CD4-positive, alpha-beta memory T cell (primary cell): ENCODE measurements around the gene UNKL. TPM values are rescaled to one million over a fixed set of nuclear protein-coding genes. Genes with fewer than 3 reads are reported as not detected.

Experiments
- CTCF ChIA-PET: fragments of 350-600 bp; sonication (Branson Sonifier 250); formaldehyde crosslinking; loops from one replicate; lab custom pipeline; 2021; ENCODE audit warnings: inconsistent platforms; ENCODE audit not compliant: partially characterized antibody; lab: Charles Lee
- POLR2A ChIA-PET: fragments of 350-600 bp; sonication (Branson Sonifier 250); formaldehyde crosslinking; loops from one replicate; lab custom pipeline; 2021; ENCODE audit not compliant: partially characterized antibody; lab: Charles Lee
- DNase-seq, 5 donors: peaks; one replicate each; pipeline versions ENCODE4 v3.0.0 to v3.0.0-alpha.2; 2020 to 2022; ENCODE audit warnings: mixed read lengths in 1 of 5
- H3K27ac ChIP-seq: one replicate; pipeline ENCODE4 v1.7.0; 2013; ENCODE audit warnings: low read depth, low read length
- H3K27me3 ChIP-seq: 2 replicates; pipeline ENCODE4 v1.7.0; 2013; ENCODE audit warnings: mild to moderate bottlenecking, low read length, moderate library complexity; ENCODE audit not compliant: insufficient read depth
- H3K36me3 ChIP-seq: 2 replicates; pipeline ENCODE4 v1.7.0; 2013; ENCODE audit warnings: mild to moderate bottlenecking, low read length, moderate library complexity; ENCODE audit not compliant: insufficient read depth
- H3K4me1 ChIP-seq: 2 replicates; pipeline ENCODE4 v1.7.0; 2013; ENCODE audit warnings: mild to moderate bottlenecking, low read length, moderate library complexity; ENCODE audit not compliant: insufficient read depth
- H3K4me3 ChIP-seq, 2 donors: one replicate each; pipeline ENCODE4 v1.7.0; 2013; ENCODE audit warnings: low read length in 2 of 2, mild to moderate bottlenecking in 1 of 2
- H3K9me3 ChIP-seq, 2 donors: one replicate each; pipeline ENCODE4 v1.7.0; 2013; ENCODE audit warnings: low read length in 2 of 2, control low read depth in 1 of 2; ENCODE audit not compliant: control insufficient read depth in 1 of 2
- H3K27ac Mint-ChIP-seq, 7 donors: one replicate each; pipeline ENCODE4 v1.8.0; 2020 to 2021; ENCODE audit warnings: mixed read lengths in 7 of 7, mild to moderate bottlenecking in 6 of 7, inconsistent platforms in 3 of 7, moderate library complexity in 3 of 7
- H3K27me3 Mint-ChIP-seq, 2 donors: one replicate each; pipeline ENCODE4 v1.8.0; 2020 to 2021; ENCODE audit warnings: mixed read lengths in 2 of 2
- H3K36me3 Mint-ChIP-seq, 2 donors: one replicate each; pipeline ENCODE4 v1.8.0; 2020 to 2021; ENCODE audit warnings: mixed read lengths in 2 of 2, inconsistent platforms in 1 of 2, mild to moderate bottlenecking in 1 of 2
- H3K4me1 Mint-ChIP-seq, 4 donors: one replicate each; pipeline ENCODE4 v1.8.0; 2020 to 2021; ENCODE audit warnings: mixed read lengths in 4 of 4, mild to moderate bottlenecking in 1 of 4
- H3K4me3 Mint-ChIP-seq, 8 donors: one replicate each; pipeline ENCODE4 v1.8.0; 2020 to 2021; ENCODE audit warnings: mixed read lengths in 8 of 8, mild to moderate bottlenecking in 7 of 8, moderate library complexity in 6 of 8, inconsistent platforms in 3 of 8
- H3K9me3 Mint-ChIP-seq, 8 donors: one replicate each; pipeline ENCODE4 v1.8.0; 2020 to 2021; ENCODE audit warnings: mixed read lengths in 8 of 8, mild to moderate bottlenecking in 5 of 8, inconsistent platforms in 3 of 8, moderate library complexity in 1 of 8
- intact Hi-C: fragments of 100-400 bp; cut with micrococcal nuclease; formaldehyde crosslinking; loops from one replicate; pipeline ENCODE4 v1.15.1; 2023
- polyA plus RNA-seq, 2 donors: library from polyadenylated mRNA; unstranded; fragments of 300-500 nt; fragmentation: Illumina TruSeq; gene quantifications; one replicate each; pipeline ENCODE4 v1.2.3, GENCODE V29; 2021
- total RNA-seq, 2 experiments: library from RNA; stranded (reverse); gene quantifications; one replicate each; pipeline ENCODE4 v1.2.3, GENCODE V29; 2021

The UNKL gene
- total and polyA plus RNA-seq, 4 experiments from 2014 or later: 1.3 to 122 (median 59.5) TPM

- DNase-seq: no peak
- H3K27ac ChIP-seq: no peak overlapping the region
- ChIA-PET CTCF (no interaction called here), POLR2A (no interaction called here)
- H3K4me3 Mint-ChIP-seq: no peak overlapping the region
- H3K4me1 ChIP-seq: no peaks in the 10 kb centered on the region
- peaks cover 0 to 11% (median under 1%) of the 10 kb centered on the region in 4 donors for H3K4me1 Mint-ChIP-seq
- H3K27me3 ChIP-seq: no peaks in the 10 kb centered on the region
- no peak overlapping the region for H3K4me3 ChIP-seq
- H3K9me3 ChIP-seq: no peaks in the 10 kb centered on the region
- H3K9me3 Mint-ChIP-seq: no peaks in the 10 kb centered on the region
- H3K36me3 Mint-ChIP-seq: peaks cover 13 to 41% of the 10 kb centered on the region in 2 donors
- no peaks in the 10 kb centered on the region for H3K27me3 Mint-ChIP-seq
- peaks cover 35% of the 10 kb centered on the region for H3K36me3 ChIP-seq
- no peak overlapping the region for H3K27ac Mint-ChIP-seq
- intact Hi-C loops: no loop called here
Observed at GRCh38 chr16:1398826-1399581, 15.5 kb downstream of the UNKL start.

- no peak for DNase-seq
- Histone ChIP-seq H3K4me1 (no peaks in the 10 kb centered on the region), H3K4me3 (no peak overlapping the region), H3K36me3 (peaks cover 37% of the 10 kb centered on the region), H3K27me3 (no peaks in the 10 kb centered on the region), H3K27ac (no peak overlapping the region), H3K9me3 (no peaks in the 10 kb centered on the region)
- intact Hi-C loops: no loop called here
- Mint-ChIP-seq H3K9me3 (no peaks in the 10 kb centered on the region), H3K36me3 (peaks cover 13 to 39% of the 10 kb centered on the region in 2 donors), H3K27ac (no peak overlapping the region), H3K4me3 (no peak overlapping the region), H3K4me1 (peaks cover 0 to 8% (median under 1%) of the 10 kb centered on the region in 4 donors), H3K27me3 (no peaks in the 10 kb centered on the region)
- POLR2A ChIA-PET: no interaction called here
- CTCF ChIA-PET: interaction anchor here (0.5 kb wide), 1 partner anchor 1015 kb away, joined by 3 read pairs; no protein-coding TSS in a partner anchor
Observed at GRCh38 chr16:1398351-1398750, 16.2 kb downstream of the UNKL start.

- peaks cover 38% of the 10 kb centered on the region for H3K36me3 ChIP-seq
- H3K9me3 ChIP-seq: no peaks in the 10 kb centered on the region
- intact Hi-C loops: no loop called here
- H3K27ac ChIP-seq: no peak overlapping the region
- H3K36me3 Mint-ChIP-seq: peaks cover 16 to 40% of the 10 kb centered on the region in 2 donors
- no peaks in the 10 kb centered on the region for H3K27me3 Mint-ChIP-seq
- CTCF ChIA-PET: interaction anchor here (0.5 kb wide), 1 partner anchor 1016 kb away, joined by 3 read pairs; no protein-coding TSS in a partner anchor
- no peak overlapping the region for H3K4me3 Mint-ChIP-seq
- DNase-seq: no peak
- H3K27ac Mint-ChIP-seq: no peak overlapping the region
- POLR2A ChIA-PET: no interaction called here
- H3K4me1 Mint-ChIP-seq: peaks cover 0 to 6% (median 0%) of the 10 kb centered on the region in 4 donors
- H3K9me3 Mint-ChIP-seq: no peaks in the 10 kb centered on the region
- no peaks in the 10 kb centered on the region for H3K27me3 ChIP-seq
- no peaks in the 10 kb centered on the region for H3K4me1 ChIP-seq
- H3K4me3 ChIP-seq: no peak overlapping the region
Observed at GRCh38 chr16:1397779-1398178, 16.7 kb downstream of the UNKL start.

- no peak overlapping the region for H3K27ac ChIP-seq
- H3K36me3 Mint-ChIP-seq: peaks cover 23 to 39% of the 10 kb centered on the region in 2 donors
- CTCF ChIA-PET: no interaction called here
Observed at GRCh38 chr16:1395444-1396031, 19.0 kb downstream of the UNKL start.

GRCh38 chr16:1394367-1394951, 20.0 kb downstream of the UNKL start:
- no peak for DNase-seq
- CTCF ChIA-PET: no interaction called here
- no peaks in the 10 kb centered on the region for H3K27me3 ChIP-seq
- H3K4me1 Mint-ChIP-seq: peaks cover 0 to 1% (median 0%) of the 10 kb centered on the region in 4 donors
- no peak overlapping the region for H3K4me3 ChIP-seq
- H3K36me3 Mint-ChIP-seq: peaks cover 28 to 37% of the 10 kb centered on the region in 2 donors
- H3K4me1 ChIP-seq: no peaks in the 10 kb centered on the region
- peaks cover 0 to 2% (median 0%) of the 10 kb centered on the region in 8 donors for H3K9me3 Mint-ChIP-seq
- POLR2A ChIA-PET: no interaction called here
- no peaks in the 10 kb centered on the region for H3K27me3 Mint-ChIP-seq
- H3K27ac ChIP-seq: no peak overlapping the region
- peaks cover 38% of the 10 kb centered on the region for H3K36me3 ChIP-seq
- no peaks in the 10 kb centered on the region for H3K9me3 ChIP-seq
- H3K27ac Mint-ChIP-seq: no peak overlapping the region
- intact Hi-C loops: no loop called here
- H3K4me3 Mint-ChIP-seq: no peak overlapping the region

More at GRCh38 chr16:1395444-1396031, 19.0 kb downstream of the UNKL start:
- Mint-ChIP-seq H3K4me3 (no peak overlapping the region), H3K27me3 (no peaks in the 10 kb centered on the region), H3K9me3 (peaks cover 0 to 2% (median 0%) of the 10 kb centered on the region in 8 donors), H3K27ac (no peak overlapping the region), H3K4me1 (peaks cover 0 to 1% (median 0%) of the 10 kb centered on the region in 4 donors)
- no peaks in the 10 kb centered on the region for H3K4me1 ChIP-seq
- H3K27me3 ChIP-seq: no peaks in the 10 kb centered on the region
- H3K36me3 ChIP-seq: peaks cover 34% of the 10 kb centered on the region
- H3K4me3 ChIP-seq: no peak overlapping the region
- POLR2A ChIA-PET: no interaction called here
- intact Hi-C loops: no loop called here
- DNase-seq: no peak
- H3K9me3 ChIP-seq: no peaks in the 10 kb centered on the region

GRCh38 chr16:1393613-1394176, 20.8 kb downstream of the UNKL start:
- intact Hi-C loops: no loop called here
- CTCF ChIA-PET: no interaction called here

GRCh38 chr16:1392826-1393225, 21.7 kb downstream of the UNKL start:
- Mint-ChIP-seq H3K27me3 (no peaks in the 10 kb centered on the region), H3K4me3 (no peak overlapping the region), H3K4me1 (peaks cover 0 to 1% (median 0%) of the 10 kb centered on the region in 4 donors), H3K36me3 (peaks cover 24 to 31% of the 10 kb centered on the region in 2 donors), H3K9me3 (peaks cover 0 to 2% (median 0%) of the 10 kb centered on the region in 8 donors), H3K27ac (no peak overlapping the region)
- peaks cover 26% of the 10 kb centered on the region for H3K36me3 ChIP-seq
- no peak for DNase-seq
- no peaks in the 10 kb centered on the region for H3K9me3 ChIP-seq
- ChIA-PET CTCF (no interaction called here), POLR2A (no interaction called here)
- H3K4me1 ChIP-seq: no peaks in the 10 kb centered on the region
- no peak overlapping the region for H3K4me3 ChIP-seq
- no peaks in the 10 kb centered on the region for H3K27me3 ChIP-seq
- no peak overlapping the region for H3K27ac ChIP-seq
- intact Hi-C loops: no loop called here

More at GRCh38 chr16:1393613-1394176, 20.8 kb downstream of the UNKL start:
- no peak for DNase-seq
- H3K27me3 ChIP-seq: no peaks in the 10 kb centered on the region
- POLR2A ChIA-PET: interaction anchor here (0.8 kb wide), 1 partner anchor 13 kb away, joined by 5 read pairs; no protein-coding TSS in a partner anchor
- H3K27ac Mint-ChIP-seq: no peak overlapping the region
- H3K9me3 ChIP-seq: no peaks in the 10 kb centered on the region
- peaks cover 28 to 36% of the 10 kb centered on the region in 2 donors for H3K36me3 Mint-ChIP-seq
- no peak overlapping the region for H3K4me3 ChIP-seq
- peaks cover 0 to 2% (median 0%) of the 10 kb centered on the region in 8 donors for H3K9me3 Mint-ChIP-seq
- no peak overlapping the region for H3K4me3 Mint-ChIP-seq
- H3K27ac ChIP-seq: no peak overlapping the region
- H3K4me1 Mint-ChIP-seq: peaks cover 0 to 1% (median 0%) of the 10 kb centered on the region in 4 donors
- H3K27me3 Mint-ChIP-seq: no peaks in the 10 kb centered on the region
- H3K4me1 ChIP-seq: no peaks in the 10 kb centered on the region
- peaks cover 35% of the 10 kb centered on the region for H3K36me3 ChIP-seq
